Lower leg skin (tissue), 3 donors: Measurements from ENCODE around the gene SELENOM.

Experiments used
- POLR2A ChIP-seq, 2 donors: fragments of 450-650 bp; IDR thresholded peaks; one replicate each; pipeline ENCODE4 v1.6.1; 2016 to 2017; ENCODE audit warnings: antibody characterized with exemption in 2 of 2, mild to moderate bottlenecking in 1 of 2, moderate library complexity in 1 of 2
- TF ChIP-seq, protein P1 (sequence below), 3 donors: fragments of 450-650 bp; IDR thresholded peaks; one replicate each; pipeline ENCODE4 v1.5.1; 2016; ENCODE audit warnings: antibody characterized with exemption in 3 of 3, mild to moderate bottlenecking in 3 of 3, moderate library complexity in 2 of 3

DNA sequence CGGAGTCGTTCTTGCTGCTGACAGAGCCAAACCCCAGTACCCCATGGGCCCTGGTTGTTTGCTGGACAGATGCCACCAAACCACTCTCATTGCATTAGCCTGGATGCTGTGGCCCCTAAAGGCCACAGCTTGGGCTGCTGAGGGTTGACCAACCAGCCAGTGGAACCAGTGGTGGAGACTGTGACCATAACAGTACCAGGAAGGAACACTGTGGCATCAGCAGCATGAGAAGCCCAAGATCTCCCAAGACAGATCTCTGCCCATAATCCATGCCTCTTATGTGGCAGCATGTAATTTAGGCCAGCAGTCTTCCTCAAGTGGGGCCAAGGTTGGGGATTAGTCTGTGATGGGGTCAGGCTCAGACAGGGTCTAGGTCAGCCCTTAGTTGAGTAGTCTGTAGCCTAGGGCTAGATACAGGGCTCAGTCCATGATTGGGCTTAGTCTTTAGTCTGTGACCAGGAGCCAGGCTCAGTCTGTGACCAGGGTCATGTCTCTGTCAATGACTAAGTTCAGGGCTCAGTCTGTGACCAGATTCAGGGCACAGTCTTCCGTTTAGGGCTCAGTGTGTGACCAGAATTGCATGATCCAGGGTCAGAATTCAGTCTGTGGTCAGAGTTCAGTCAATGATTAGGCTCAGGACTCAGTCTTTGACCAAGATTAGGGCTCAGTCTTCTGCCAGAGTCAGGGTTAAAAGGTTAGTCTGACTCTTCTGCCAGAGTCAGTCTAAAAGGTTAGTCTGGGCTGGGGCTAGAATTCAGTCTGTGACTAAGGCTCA lies 10.9 kb upstream of the SELENOM start:
- TF ChIP-seq, protein P1, sequence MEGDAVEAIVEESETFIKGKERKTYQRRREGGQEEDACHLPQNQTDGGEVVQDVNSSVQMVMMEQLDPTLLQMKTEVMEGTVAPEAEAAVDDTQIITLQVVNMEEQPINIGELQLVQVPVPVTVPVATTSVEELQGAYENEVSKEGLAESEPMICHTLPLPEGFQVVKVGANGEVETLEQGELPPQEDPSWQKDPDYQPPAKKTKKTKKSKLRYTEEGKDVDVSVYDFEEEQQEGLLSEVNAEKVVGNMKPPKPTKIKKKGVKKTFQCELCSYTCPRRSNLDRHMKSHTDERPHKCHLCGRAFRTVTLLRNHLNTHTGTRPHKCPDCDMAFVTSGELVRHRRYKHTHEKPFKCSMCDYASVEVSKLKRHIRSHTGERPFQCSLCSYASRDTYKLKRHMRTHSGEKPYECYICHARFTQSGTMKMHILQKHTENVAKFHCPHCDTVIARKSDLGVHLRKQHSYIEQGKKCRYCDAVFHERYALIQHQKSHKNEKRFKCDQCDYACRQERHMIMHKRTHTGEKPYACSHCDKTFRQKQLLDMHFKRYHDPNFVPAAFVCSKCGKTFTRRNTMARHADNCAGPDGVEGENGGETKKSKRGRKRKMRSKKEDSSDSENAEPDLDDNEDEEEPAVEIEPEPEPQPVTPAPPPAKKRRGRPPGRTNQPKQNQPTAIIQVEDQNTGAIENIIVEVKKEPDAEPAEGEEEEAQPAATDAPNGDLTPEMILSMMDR (IDR thresholded peaks at IDR 0.05), result no peak
- no peak for TF ChIP-seq POLR2A (IDR thresholded peaks at IDR 0.05)
